NCI-H2029 treated with DMSO at 0.1 percent for 48 hours (cell line): ENCODE measurements around the gene USP32.
A peak's percentile ranks its signal among the peaks of the same experiment; 100 is the strongest.
"Not testable (repeated sequence)": the region's sequence is repeated elsewhere in the genome, so short reads cannot be mapped to it uniquely, and the experiment has no call there.

ENCODE experiments used
- DNase-seq: peaks from one replicate; lab custom pipeline; 2025; lab: John Stamatoyannopoulos, UW

USP32 gene

GRCh38 chr17:60229188-60229802, 162.6 kb downstream of the USP32 start:
- DNase-seq = no peak

DNA sequence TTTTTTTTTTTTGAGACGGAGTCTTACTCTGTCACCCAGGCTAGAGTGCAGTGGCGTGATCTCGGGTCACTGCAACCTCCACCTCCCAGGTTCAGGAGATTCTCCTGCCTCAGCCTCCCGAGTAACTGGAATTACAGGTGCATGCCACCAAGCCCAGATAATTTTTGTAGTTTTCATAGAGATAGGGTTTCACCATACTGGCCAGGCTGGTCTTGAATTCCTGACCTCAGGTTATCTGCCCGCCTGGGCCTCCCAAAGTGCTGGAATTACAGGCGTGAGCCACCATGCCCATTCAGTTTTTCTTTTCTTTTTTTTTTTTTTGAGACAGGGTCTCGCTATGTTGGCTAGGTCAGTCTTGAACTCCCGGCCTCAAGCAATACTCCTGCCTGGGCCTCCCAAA, 164.7 kb downstream of the USP32 start:
- not testable (repeated sequence) for DNase-seq

DNA sequence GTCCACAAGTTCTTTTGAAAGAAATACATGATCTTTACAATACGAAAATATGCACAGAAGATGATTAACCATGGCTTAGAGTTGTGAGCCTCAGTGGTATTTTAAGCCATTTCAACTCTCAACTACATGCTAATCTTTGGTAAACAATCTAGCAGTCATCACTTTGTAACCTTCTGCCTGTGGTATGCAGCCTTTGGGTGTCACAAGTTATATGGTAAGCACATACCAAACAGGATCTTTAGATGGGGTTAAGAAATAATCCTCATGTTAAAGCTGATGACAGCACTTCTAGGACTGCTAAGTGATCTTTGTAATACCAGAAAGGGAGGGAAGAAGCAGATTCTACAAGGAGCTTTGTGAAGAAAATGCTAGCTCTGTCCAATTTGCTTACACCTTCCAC, 167.9 kb downstream of the USP32 start:
- no peak for DNase-seq

GRCh38 chr17:60223456-60223855, 168.5 kb downstream of the USP32 start:
- DNase-seq = no peak

GRCh38 chr17:60218774-60219173, 173.2 kb downstream of the USP32 start:
- DNase-seq = not testable (repeated sequence)

DNA sequence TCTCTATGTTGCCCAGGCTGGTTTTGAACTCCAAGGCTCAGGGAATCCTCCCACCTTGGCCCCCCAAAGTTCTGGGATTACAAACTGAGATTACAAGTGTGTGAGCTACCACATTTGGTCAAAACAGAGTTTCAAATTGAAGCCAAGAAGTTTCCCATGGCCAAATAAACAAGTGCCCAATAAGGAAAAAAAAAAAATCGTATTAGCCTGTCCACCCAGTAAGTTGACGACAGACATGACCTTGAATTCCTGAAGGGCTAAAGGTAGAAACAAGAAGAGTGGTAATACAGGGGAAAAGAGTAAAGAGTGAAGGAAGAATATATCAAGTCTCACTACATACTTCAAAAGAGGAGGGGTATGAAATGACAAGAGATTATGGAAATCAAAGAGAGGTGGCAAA, 176.0 kb downstream of the USP32 start:
- DNase-seq = not testable (repeated sequence)

DNA sequence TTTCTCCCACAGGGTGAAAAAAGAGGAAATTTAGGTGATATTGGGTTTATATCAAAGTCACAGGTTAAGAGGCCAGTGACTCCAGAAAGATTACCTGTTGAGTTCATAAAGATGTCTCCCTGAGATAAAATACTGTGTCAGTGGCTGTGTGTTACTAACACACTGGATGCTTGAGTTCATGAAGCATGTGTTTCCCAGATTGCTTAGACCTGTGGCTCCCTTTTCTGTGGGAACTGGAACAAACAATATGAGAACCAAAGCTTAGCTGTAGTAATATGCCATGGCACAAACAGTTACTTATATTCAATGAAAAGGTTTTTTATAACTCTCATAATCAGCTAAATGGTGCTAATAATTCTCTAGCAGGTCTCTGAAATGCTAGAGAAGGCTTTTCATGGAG, 180.7 kb downstream of the USP32 start:
- not testable (repeated sequence) for DNase-seq

DNA sequence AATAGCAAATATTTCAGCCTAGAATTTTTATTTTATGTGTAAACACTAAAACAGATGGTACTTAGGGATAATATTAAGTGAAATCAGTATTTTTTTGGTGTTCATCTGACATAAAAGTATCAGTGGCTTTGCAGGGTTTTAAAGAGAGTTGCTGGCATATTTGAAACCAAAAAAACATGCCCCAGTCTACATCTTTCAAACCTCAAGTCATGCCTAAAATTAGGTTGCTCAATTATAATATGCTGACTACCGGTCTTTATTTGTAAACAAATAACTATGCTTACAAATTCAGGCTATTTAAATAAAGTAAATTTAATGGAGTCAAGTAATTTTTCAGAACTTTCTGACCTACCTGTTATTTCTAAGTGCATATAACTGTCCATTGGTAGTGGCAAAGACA, 183.6 kb downstream of the USP32 start:
- DNase-seq = not testable (repeated sequence)

- DNase-seq = not testable (repeated sequence)
Measured at GRCh38 chr17:60205782-60206181, 186.2 kb downstream of the USP32 start.

DNA sequence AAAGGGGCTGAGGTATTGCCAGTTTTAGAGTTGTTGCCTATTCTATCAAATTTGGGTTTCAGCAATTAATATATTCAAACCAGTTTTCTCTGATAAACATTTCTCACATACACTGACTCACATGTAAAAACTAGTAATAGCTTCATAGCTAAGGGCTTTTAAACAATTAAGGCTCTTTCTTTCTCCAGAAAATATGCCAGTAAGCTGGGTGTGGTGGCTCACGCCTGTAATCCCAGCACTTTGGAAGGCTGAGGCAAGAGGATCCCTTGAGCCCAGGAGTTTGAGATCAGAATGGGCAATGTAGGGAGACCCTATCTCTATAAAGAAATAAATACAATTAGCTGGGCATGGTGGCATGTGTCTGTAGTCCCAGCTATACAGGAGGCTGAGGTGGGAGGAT, 193.3 kb downstream of the USP32 start:
- DNase-seq = not testable (repeated sequence)

DNA sequence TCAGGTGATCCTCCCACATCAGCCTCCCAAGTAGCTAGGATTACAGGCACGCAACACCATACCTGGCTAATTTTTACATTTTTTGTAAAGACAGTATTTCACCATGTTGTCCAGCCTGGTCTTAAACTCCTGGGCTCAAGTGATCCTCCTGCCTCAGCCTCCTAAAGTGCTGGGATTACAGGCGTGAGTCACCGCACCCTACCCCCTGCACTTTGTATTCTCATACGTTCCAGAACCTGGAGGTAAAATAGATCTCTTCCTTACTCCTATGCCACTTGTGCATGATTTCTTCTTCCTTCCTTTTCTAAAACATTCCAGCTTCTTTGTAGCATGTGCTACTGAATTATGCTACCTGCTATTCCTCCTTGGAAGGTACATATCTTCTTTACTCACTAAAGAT, 197.8 kb downstream of the USP32 start:
- DNase-seq = not testable (repeated sequence)

- no peak for DNase-seq
Measured at GRCh38 chr17:60193482-60193881, 198.5 kb downstream of the USP32 start.

- DNase-seq = not testable (repeated sequence)
Measured at GRCh38 chr17:60193032-60193431, 198.9 kb downstream of the USP32 start.

DNA sequence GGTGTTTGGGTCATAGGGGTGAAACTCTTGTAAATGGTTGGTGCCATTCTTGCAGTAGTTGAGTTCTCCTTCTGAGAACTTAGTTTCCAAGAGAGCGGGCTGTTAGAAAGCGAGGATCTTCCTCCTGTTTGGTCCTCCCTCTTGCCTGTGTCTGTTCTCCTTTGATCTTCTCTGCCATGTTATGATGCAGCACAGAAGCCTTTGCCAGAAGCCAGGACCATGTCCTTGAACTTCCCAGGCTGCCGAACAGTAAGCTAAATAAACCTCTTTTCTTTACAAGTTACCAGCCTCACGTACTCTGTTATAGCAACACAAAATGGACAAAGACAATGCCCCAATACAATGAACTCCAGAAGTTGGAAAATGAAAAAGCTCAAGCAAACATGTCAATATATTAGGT, 201.9 kb downstream of the USP32 start:
- not testable (repeated sequence) for DNase-seq

GRCh38 chr17:60188759-60189158, 203.2 kb downstream of the USP32 start:
- DNase-seq = no peak

DNA sequence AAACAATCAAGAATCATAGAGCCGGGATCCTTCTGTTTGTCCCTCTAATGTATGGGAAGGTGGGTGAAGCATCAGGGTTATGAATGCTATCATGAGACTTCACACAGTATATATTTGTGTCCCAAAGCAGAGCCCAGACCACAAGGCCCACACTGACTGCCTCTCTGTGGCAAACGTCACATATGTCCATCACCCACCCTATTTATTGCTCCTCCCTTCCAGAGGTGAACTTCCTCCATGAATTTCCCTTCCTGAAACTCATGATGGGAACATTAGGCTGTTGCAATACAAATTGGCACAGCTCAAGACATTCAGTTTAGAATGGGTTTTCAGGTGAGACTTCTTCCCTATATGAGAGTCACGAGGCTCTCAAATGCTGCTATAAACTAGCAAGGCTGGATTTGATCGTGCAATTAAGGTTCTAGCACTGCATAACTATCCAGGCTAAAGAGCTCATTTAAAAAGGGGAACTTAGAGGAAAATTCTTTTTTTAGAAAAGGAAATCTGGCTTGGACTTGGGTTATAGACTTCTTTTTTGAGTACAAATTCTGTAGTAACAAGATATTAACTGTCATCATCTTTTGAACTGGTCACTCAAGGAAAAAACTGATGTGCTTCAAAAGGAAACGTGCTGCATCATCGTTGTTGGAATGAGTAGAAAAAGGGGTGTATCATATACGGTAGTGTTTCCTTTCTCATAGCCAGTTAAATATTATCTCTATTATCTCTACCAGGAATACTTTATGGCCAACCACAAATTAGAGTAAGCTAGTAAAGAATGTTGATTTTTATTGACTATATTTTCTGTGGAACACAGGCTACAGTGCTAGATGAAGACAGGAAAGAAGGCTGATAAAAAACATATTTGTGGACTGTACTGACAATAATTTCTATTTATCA, 204.8 kb downstream of the USP32 start:
- not testable (repeated sequence) for DNase-seq

DNA sequence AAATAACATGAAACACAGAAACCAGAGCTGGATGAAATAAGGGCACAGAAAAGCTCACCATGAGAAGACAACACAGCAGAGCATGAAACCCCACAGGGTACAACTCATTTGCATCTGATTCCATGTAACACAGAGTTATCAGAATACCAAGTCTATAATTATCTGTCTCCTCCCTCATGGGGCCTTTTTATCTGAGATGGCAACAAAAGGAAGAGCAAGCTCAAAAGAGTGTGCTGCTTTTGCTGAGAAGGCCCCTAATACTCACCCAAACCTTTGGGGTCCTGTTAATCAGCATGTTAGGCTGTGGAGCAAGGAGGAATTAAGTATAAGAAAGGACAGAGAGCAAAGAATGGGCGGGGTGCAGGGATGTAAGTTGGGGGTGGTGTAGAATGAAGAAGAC, 205.6 kb downstream of the USP32 start:
- DNase-seq = not testable (repeated sequence)

- DNase-seq = not testable (repeated sequence)
Measured at GRCh38 chr17:60180380-60180779, 211.6 kb downstream of the USP32 start.

- DNase-seq = peak; percentile 84
Measured at GRCh38 chr17:60178180-60178579, 213.8 kb downstream of the USP32 start.

GRCh38 chr17:60176763-60177162, 215.2 kb downstream of the USP32 start:
- DNase-seq = peak; percentile 24

- DNase-seq = not testable (repeated sequence)
Measured at GRCh38 chr17:60174767-60175166, 217.2 kb downstream of the USP32 start.

DNA sequence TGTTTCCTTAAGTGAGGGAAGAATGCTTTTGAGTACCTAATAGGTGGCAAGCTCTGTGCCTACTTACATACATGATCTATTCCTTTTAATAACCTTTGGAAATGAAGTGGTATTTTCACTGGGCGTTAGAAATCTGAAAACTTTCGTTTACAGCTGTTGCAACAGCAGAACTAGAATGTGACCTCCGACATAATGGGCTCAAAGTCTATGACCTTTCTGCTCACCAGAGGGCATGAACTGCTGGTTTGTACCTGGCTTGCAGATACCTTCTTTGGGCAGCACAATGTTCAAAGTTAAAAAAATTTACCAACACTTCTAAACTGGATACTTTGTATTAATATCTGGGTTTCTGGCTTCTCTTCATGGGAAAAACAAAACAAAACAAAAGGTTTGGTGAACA, 217.9 kb downstream of the USP32 start:
- DNase-seq = no peak

DNA sequence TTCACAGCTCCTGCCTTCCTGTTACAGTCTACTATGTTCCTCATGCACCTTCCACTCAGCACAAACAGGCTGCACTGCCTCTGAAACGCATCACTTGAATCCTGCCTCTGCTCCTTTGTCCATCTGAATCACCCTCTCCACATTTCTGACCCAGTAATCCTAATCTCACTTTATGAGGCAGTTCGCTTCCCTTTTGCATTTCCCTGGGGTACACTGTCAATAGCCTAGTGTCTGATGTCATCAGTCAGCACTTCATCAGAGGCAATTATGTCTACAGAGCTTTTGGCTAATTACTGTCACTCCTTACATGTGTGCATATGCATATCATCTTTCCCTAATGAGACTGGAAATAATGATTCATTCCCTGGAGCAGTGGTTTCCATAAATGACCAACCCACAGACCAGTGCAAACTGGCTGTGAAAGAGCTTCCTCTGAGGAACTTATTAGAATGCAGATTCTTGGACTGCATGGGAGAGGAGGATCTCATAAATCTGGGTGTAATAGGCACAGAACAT, 218.6 kb downstream of the USP32 start:
- DNase-seq = no peak
